ENCODE data around the gene STK33.

DNA sequence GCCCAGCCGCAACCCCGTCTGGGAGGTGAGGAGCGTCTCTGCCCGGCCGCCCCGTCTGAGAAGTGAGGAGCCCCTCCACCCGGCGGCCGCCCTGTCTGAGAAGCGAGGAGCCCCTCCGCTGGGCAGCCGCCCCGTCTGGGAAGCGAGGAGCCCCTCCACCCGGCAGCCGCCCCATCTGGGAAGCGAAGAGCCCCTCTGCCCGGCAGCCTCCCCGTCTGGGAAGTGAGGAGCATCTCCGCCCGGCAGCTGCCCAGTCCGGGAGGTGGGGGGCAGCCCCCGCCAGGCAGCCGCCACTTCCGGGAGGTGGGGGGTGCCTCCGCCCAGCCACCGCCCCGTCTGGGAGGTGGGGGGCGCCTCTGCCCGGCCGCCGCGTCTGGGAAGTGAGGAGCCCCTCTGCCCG lies 70.6 kb downstream of the STK33 start:
- no peak for TF ChIP-seq POLR2A (IDR thresholded peaks at IDR 0.05; ENCODE audit: low read depth, low read length)
- no peak for TF ChIP-seq POLR2AphosphoS5 (IDR thresholded peaks at IDR 0.05; ENCODE audit: low read depth, low read length)

Measured in GM12891 (cell line).